Ascending aorta (tissue), 2 donors: ENCODE data around the gene GOLGA6A. TPM values are rescaled to one million over a fixed set of nuclear protein-coding genes. Genes with fewer than 3 reads are reported as not detected.
"Not testable (repeated sequence)": the region's sequence is repeated elsewhere in the genome, so short reads cannot be mapped to it uniquely, and the experiment has no call there.

Experiments
- DNase-seq, 2 donors: peaks; one replicate each; pipeline ENCODE4 v3.0.0-alpha.2; 2019; ENCODE audit warnings: low spot score in 2 of 2
- H3K27ac ChIP-seq, 2 donors: fragments of 200-600 bp; sonication (generic); one replicate each; pipeline ENCODE4 v1.5.1; 2016 to 2017; ENCODE audit warnings: mild to moderate bottlenecking in 1 of 2
- H3K27me3 ChIP-seq: fragments of 200-600 bp; sonication (generic); one replicate; pipeline ENCODE4 v1.5.1; 2017
- H3K36me3 ChIP-seq, 2 donors: fragments of 200-600 bp; sonication (generic); one replicate each; pipeline ENCODE4 v1.5.1; 2016
- H3K4me1 ChIP-seq, 2 donors: fragments of 200-600 bp; sonication (generic); one replicate each; pipeline ENCODE4 v1.5.1; 2016 to 2017; ENCODE audit warnings: mild to moderate bottlenecking in 1 of 2
- H3K4me3 ChIP-seq, 2 donors: fragments of 200-600 bp; sonication (generic); one replicate each; pipeline ENCODE4 v1.5.1; 2016 to 2017; ENCODE audit warnings: mild to moderate bottlenecking in 1 of 2
- H3K9me3 ChIP-seq, 2 donors: fragments of 200-600 bp; sonication (generic); one replicate each; pipeline ENCODE4 v1.5.1; 2016
- CTCF ChIP-seq, 3 experiments: fragments of 200-600 bp in 2 of 3; fragments of 450-650 bp in 1 of 3; sonication (generic) in 2 of 3; IDR thresholded peaks; one replicate each; pipeline ENCODE4 v1.5.1; 2016 to 2019; ENCODE audit warnings: antibody characterized with exemption in 3 of 3, mild to moderate bottlenecking in 1 of 3, moderate library complexity in 1 of 3
- intact Hi-C: fragments of 100-400 bp; cut with DNase I; formaldehyde crosslinking; loops from one replicate; pipeline ENCODE4 v1.15.1; 2023
- total RNA-seq: library from RNA; depleted of rRNA; stranded (reverse); fragments of >200 nt; gene quantifications from one replicate; pipeline ENCODE4 v1.1.0, GENCODE V29; 2016

Gene GOLGA6A, protein sequence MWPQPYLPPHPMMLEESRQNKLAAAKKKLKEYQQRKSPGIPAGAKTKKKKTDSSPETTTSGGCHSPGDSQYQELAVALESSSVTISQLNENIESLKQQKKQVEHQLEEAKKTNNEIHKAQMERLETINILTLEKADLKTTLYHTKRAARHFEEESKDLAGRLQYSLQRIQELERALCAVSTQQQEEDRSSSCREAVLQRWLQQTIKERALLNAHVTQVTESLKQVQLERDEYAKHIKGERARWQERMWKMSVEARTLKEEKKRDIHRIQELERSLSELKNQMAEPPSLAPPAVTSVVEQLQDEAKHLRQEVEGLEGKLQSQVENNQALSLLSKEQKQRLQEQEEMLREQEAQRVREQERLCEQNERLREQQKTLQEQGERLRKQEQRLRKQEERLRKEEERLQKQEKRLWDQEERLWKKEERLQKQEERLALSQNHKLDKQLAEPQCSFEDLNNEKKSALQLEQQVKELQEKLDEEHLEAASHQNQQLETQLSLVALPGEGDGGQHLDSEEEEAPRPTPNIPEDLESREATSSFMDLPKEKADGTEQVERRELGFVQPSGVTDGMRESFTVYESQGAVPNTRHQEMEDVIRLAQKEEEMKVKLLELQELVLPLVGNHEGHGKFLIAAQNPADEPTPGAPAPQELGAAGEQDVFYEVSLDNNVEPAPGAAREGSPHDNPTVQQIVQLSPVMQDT
- not detected for total RNA-seq

- H3K4me3 ChIP-seq, H3K4me1 ChIP-seq, H3K36me3 ChIP-seq, H3K27ac ChIP-seq, DNase-seq, H3K27me3 ChIP-seq, H3K9me3 ChIP-seq, intact Hi-C loops: not testable (repeated sequence)
These were observed at the start of gene GOLGA6A for GRCh38 chr15:74082450-74082849. Gene GOLGA6A, minus strand, starts transcription at chr15:74082550. Its CDS starts 41 bp downstream, at chr15:74082509.

DNA sequence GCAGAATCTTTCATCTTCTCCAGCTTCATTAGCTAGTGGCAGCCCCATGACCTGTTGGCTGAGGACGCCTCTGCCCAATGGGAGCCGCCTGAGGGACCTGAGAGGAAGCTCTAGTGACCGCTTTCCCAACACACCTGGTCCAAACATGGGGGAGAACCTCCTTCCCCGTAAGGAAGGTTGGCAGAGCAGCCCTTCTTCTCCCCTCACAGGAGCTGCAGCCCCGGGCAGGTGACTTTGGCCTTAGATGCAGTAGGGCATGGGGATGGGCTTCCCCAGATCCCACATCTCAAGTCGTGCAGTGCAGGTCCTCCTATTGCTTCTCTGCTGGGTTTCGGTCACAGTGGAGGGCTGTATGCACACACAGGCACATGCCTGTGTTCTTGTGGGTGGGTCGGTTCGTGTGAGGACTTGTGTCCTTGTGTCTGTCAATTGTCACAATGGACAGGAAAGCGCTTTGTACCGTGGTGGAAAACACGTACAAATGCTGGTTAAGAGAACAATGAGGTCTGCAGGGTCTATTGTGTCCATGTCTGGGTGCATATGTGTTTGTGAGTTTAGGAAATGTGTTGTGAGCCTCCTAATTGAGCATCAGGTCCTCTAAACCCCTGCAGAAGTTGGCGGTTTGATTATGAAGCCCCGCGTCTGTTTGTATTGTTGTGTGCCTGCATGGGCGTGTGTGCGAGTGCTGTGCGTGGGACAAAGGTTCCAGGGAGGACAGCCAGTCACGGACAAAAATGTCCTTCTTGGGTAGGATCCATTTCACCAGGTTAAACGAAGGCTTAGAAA, 49.5 kb upstream of the GOLGA6A start:
- no peak for TF ChIP-seq CTCF (IDR thresholded peaks at IDR 0.05)
- peaks cover 3 to 27% of the 10 kb centered on the region in 2 donors for H3K4me1 ChIP-seq
- peaks cover 0 to 5% of the 10 kb centered on the region in 2 donors for H3K9me3 ChIP-seq
- H3K27me3 ChIP-seq: peaks cover 35% of the 10 kb centered on the region
- no peaks in the 10 kb centered on the region for H3K36me3 ChIP-seq
- H3K27ac ChIP-seq: no peak overlapping the region
- no peak overlapping the region for H3K4me3 ChIP-seq
- intact Hi-C loops: no loop called here
- DNase-seq: no peak

GRCh38 chr15:74130849-74131627, 48.7 kb upstream of the GOLGA6A start:
- Histone ChIP-seq H3K27me3 (peaks cover 35% of the 10 kb centered on the region), H3K4me3 (no peak overlapping the region), H3K36me3 (no peaks in the 10 kb centered on the region), H3K4me1 (peaks cover 3 to 20% of the 10 kb centered on the region in 2 donors), H3K27ac (no peak overlapping the region), H3K9me3 (peaks cover 0 to 5% of the 10 kb centered on the region in 2 donors)
- no peak for TF ChIP-seq CTCF (IDR thresholded peaks at IDR 0.05)
- intact Hi-C loops: no loop called here
- no peak for DNase-seq

GRCh38 chr15:74130155-74130848, 48.0 kb upstream of the GOLGA6A start, which contains the start of gene ISLR2:
Gene ISLR2, plus strand, starts transcription at chr15:74130586. Its CDS starts 2,169 bp downstream, at chr15:74132755.
- intact Hi-C loops: no loop called here
- no peak for TF ChIP-seq CTCF (IDR thresholded peaks at IDR 0.05)
- peak within 1 kb of the TSS; percentile 25 to 34 for H3K4me3 ChIP-seq
- peaks cover 35% of the 10 kb centered on the region for H3K27me3 ChIP-seq
- no peak for DNase-seq
- H3K27ac ChIP-seq: no peak within 1 kb of the TSS
- H3K4me1 ChIP-seq: peaks cover 0 to 15% of the 10 kb centered on the region in 2 donors
- H3K9me3 ChIP-seq: peaks cover 0 to 5% of the 10 kb centered on the region in 2 donors
- H3K36me3 ChIP-seq: no peaks in the 10 kb centered on the region

DNA sequence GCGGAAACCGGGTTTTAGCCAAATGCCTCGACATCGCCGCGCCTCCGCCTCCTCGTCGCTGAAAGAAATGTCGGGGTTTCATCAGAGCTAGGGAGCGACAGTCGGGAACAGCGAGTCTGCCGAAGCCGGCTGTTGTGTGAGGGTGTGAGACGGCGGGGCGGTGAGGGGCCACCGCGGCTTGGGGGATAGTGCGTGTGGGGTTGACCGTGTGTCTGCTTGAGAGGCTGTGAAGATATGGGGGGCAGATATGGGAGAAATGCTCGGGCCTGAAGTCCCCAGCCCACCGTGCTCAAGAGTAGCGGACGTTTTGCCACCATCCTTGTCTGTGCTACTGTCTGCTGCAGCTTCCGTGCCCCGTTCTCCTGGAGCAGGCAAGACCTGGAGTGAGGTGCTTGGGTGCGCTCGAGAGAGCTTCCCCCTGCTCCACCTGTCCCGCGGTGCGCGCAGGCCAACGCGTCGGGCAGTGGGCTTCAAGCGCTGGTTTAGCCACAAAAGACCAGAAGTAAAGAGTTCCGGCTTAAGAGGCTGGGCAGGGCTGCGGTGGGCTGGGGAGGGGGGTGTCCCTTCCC, 47.3 kb upstream of the GOLGA6A start:
- peak overlapping the region; percentile 25 to 34 for H3K4me3 ChIP-seq
- no peak for TF ChIP-seq CTCF (IDR thresholded peaks at IDR 0.05)
- no peak for DNase-seq
- H3K9me3 ChIP-seq: peaks cover 0 to 5% of the 10 kb centered on the region in 2 donors
- intact Hi-C loops: loop anchor here (5.0 to 10.0 kb wide), 4 partner anchors 77 to 1145 kb away; no protein-coding TSS in a partner anchor
- no peak overlapping the region for H3K27ac ChIP-seq
- no peaks in the 10 kb centered on the region for H3K36me3 ChIP-seq
- H3K27me3 ChIP-seq: peaks cover 35% of the 10 kb centered on the region
- H3K4me1 ChIP-seq: peaks cover 0 to 15% of the 10 kb centered on the region in 2 donors
